Sigmoid colon (tissue), 7 donors: ENCODE measurements around the gene FAP. TPM values are rescaled to one million over a fixed set of nuclear protein-coding genes. Genes with fewer than 3 reads are reported as not detected.
A peak's percentile ranks its signal among the peaks of the same experiment; 100 is the strongest.

Source experiments
- DNase-seq: peaks from one replicate; pipeline ENCODE4 v3.0.0-alpha.2; 2019
- H3K27ac ChIP-seq, 4 donors: fragments of 200-600 bp; sonication (generic); one replicate each; pipeline ENCODE4 v1.5.1; 2016 to 2019; ENCODE audit warnings: mild to moderate bottlenecking in 1 of 4
- H3K27me3 ChIP-seq, 3 donors: fragments of 200-600 bp; sonication (generic); one replicate each; pipeline ENCODE4 v1.5.1; 2019; ENCODE audit warnings: mild to moderate bottlenecking in 1 of 3
- H3K36me3 ChIP-seq, 4 donors: fragments of 200-600 bp; sonication (generic); one replicate each; pipeline ENCODE4 v1.5.1; 2016 to 2019
- H3K4me1 ChIP-seq, 4 donors: fragments of 200-600 bp; sonication (generic); one replicate each; pipeline ENCODE4 v1.5.1; 2017 to 2019
- H3K4me3 ChIP-seq, 4 donors: fragments of 200-600 bp; sonication (generic); one replicate each; pipeline ENCODE4 v1.5.1; 2017 to 2019; ENCODE audit warnings: mild to moderate bottlenecking in 2 of 4, moderate library complexity in 1 of 4
- H3K9me3 ChIP-seq, 4 donors: fragments of 200-600 bp in 3 of 4; sonication (generic) in 3 of 4; one replicate each; pipeline versions ENCODE4 v1.5.1 to v1.6.1; 2013 to 2019
- EP300 ChIP-seq, 4 donors: sonication (generic); formaldehyde crosslinking; IDR thresholded peaks; one replicate each; pipeline ENCODE4 v1.6.1; 2017; ENCODE audit warnings: antibody characterized with exemption in 4 of 4
- POLR2A ChIP-seq, 2 donors: fragments of 450-650 bp; IDR thresholded peaks; one replicate each; pipeline ENCODE4 v1.6.1; 2016; ENCODE audit warnings: antibody characterized with exemption in 2 of 2, mild to moderate bottlenecking in 2 of 2, moderate library complexity in 2 of 2
- POLR2AphosphoS5 ChIP-seq, 4 donors: sonication (generic); formaldehyde crosslinking; IDR thresholded peaks; one replicate each; pipeline ENCODE4 v1.6.1; 2017; ENCODE audit warnings: antibody characterized with exemption in 4 of 4
- WGBS, 2 donors: extraction: QIAGEN DNeasy Blood & Tissue Kit; methylation state at CpG; one replicate each; pipeline ENCODE4 v1.1.7; 2013; 5-methylcytosine and 5-hydroxymethylcytosine counted together
- intact Hi-C: fragments of 100-400 bp; cut with DNase I; formaldehyde crosslinking; loops from one replicate; pipeline ENCODE4 v1.15.1; 2023
- polyA plus RNA-seq, 3 donors: library from polyadenylated mRNA; stranded (reverse); fragments of 200-250 nt; gene quantifications; one replicate each; pipeline ENCODE4 v1.2.3, GENCODE V29; 2013
- total RNA-seq, 4 donors: library from RNA; depleted of rRNA; stranded (reverse); fragments of >200 nt; gene quantifications; one replicate each; pipeline ENCODE4 v1.1.0, GENCODE V29; 2016
- TF ChIP-seq, protein P1 (sequence below), 4 experiments: fragments of 450-650 bp in 3 of 4; fragments of 200-600 bp in 1 of 4; IDR thresholded peaks; one replicate each; pipeline ENCODE4 v1.5.1; 2016 to 2019; ENCODE audit warnings: antibody characterized with exemption in 4 of 4, mild to moderate bottlenecking in 3 of 4, moderate library complexity in 2 of 4
- donor health status: healthy with polysubstance abuse.
- donor health status: Bipolar disorder and iron deficiency.
- donor health status: healthy.

The FAP gene
- total and polyA plus RNA-seq, 7 donors, result 2.2 to 35.7 (median 20.0) TPM; not detected in 2

DNA sequence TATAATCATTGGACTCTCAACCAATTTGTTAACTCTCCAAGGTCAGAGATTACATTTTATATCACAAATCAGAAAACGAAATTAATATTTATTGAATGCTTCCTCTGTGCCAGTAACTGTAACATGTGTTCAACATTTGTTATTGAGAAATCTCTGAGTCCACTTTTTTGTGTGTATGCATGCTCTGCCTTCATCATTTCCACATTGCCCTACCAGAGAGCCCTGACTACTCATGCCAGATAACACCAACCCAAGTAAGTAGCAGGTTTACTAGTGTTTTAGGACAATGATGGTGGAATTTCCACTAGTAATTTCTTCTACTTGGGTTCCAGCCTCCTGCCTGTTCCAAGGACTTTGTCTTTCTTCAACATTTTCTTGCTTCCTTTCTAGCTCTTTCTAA is 14.2 kb upstream of the FAP start:
- no peaks in the 10 kb centered on the region for H3K9me3 ChIP-seq
- H3K4me3 ChIP-seq, result no peak overlapping the region
- H3K27me3 ChIP-seq, result no peaks in the 10 kb centered on the region
- DNase-seq, result no peak
- H3K4me1 ChIP-seq, result peaks cover 0 to 25% (median 16%) of the 10 kb centered on the region in 4 donors
- H3K36me3 ChIP-seq, result no peaks in the 10 kb centered on the region
- peak overlapping the region in 2 of 4 donors; percentile 54 to 70 for H3K27ac ChIP-seq
- 36 to 51% methylated on average over 1 of the region's 1 CpG for WGBS, 2 donors
- TF ChIP-seq POLR2A (IDR thresholded peaks at IDR 0.05), result no peak
- peak in 1 of 4 donors; percentile 5 for TF ChIP-seq POLR2AphosphoS5 (IDR thresholded peaks at IDR 0.05)
- intact Hi-C loops, result loop anchor here (5.0 kb wide), 1 partner anchor 35 kb away; no protein-coding TSS in a partner anchor

DNA sequence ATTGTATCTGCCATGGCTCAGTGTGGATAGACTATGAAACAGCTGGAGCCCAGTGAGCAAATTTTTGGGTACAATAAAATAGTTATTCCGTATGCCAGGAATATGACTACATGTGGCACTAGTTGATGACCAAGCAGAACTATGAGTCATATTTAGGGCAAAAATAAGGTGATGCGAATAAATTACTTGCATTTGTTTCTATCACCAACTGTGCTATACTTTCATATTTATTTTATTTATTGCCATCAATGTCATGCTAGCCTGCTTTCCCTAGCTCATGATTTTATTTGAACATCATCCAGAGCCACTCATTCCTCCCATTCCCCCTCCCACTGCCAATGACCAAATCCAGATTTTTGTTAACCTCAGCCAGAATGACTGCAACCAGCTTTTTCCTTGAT is 13.3 kb upstream of the FAP start:
- Histone ChIP-seq H3K4me3 (no peak overlapping the region), H3K4me1 (peaks cover 0 to 28% (median 19%) of the 10 kb centered on the region in 4 donors), H3K36me3 (no peaks in the 10 kb centered on the region), H3K27me3 (no peaks in the 10 kb centered on the region), H3K27ac (peak overlapping the region in 3 of 4 donors; percentile 36 to 70 (median 54)), H3K9me3 (no peaks in the 10 kb centered on the region)
- DNase-seq, result no peak
- intact Hi-C loops, result loop anchor here (5.0 kb wide), 1 partner anchor 34 kb away; no protein-coding TSS in a partner anchor
- TF ChIP-seq POLR2A (IDR thresholded peaks at IDR 0.05) (no peak), EP300 (IDR thresholded peaks at IDR 0.05) (no peak), POLR2AphosphoS5 (IDR thresholded peaks at IDR 0.05) (peak in 1 of 4 donors; percentile 25)
- TF ChIP-seq, protein P1, sequence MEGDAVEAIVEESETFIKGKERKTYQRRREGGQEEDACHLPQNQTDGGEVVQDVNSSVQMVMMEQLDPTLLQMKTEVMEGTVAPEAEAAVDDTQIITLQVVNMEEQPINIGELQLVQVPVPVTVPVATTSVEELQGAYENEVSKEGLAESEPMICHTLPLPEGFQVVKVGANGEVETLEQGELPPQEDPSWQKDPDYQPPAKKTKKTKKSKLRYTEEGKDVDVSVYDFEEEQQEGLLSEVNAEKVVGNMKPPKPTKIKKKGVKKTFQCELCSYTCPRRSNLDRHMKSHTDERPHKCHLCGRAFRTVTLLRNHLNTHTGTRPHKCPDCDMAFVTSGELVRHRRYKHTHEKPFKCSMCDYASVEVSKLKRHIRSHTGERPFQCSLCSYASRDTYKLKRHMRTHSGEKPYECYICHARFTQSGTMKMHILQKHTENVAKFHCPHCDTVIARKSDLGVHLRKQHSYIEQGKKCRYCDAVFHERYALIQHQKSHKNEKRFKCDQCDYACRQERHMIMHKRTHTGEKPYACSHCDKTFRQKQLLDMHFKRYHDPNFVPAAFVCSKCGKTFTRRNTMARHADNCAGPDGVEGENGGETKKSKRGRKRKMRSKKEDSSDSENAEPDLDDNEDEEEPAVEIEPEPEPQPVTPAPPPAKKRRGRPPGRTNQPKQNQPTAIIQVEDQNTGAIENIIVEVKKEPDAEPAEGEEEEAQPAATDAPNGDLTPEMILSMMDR (IDR thresholded peaks at IDR 0.05), result no peak
- 81 to 86% methylated on average over 2 of the region's 2 CpGs for WGBS, 2 donors

GRCh38 chr2:162254236-162254871 is 11.1 kb upstream of the FAP start:
- Histone ChIP-seq H3K4me1 (peaks cover 0 to 28% (median 18%) of the 10 kb centered on the region in 4 donors), H3K27ac (peak overlapping the region in 1 of 4 donors; percentile 27), H3K4me3 (no peak overlapping the region), H3K9me3 (no peaks in the 10 kb centered on the region), H3K27me3 (no peaks in the 10 kb centered on the region), H3K36me3 (no peaks in the 10 kb centered on the region)
- no peak for DNase-seq
- TF ChIP-seq POLR2AphosphoS5 (IDR thresholded peaks at IDR 0.05) (no peak), EP300 (IDR thresholded peaks at IDR 0.05) (no peak), POLR2A (IDR thresholded peaks at IDR 0.05) (no peak)
- TF ChIP-seq, protein P1 (IDR thresholded peaks at IDR 0.05), result no peak
- WGBS, 2 donors, result 59 to 82% methylated on average over 2 of the region's 2 CpGs
- intact Hi-C loops, result no loop called here

DNA sequence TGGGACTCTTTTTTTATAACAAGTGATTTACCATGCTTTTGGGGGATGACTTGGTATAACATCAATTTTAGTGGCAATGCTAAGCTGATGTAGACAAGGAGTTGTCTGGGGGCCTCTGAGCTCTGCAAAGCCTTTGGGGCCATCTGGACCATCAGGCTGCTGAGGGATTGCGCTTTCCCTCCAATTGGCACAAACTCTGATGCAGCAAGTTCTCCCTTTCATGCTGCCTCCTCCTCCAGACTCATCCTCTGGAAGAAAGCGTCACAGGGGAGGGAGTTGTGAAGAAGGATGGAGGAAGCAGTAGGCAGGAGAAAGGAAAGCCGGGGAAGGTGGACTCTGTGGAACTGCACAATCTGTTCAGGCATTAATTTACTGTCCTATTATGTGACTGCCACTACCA is 10.2 kb upstream of the FAP start:
- TF ChIP-seq POLR2AphosphoS5 (IDR thresholded peaks at IDR 0.05) (no peak), EP300 (IDR thresholded peaks at IDR 0.05) (no peak), POLR2A (IDR thresholded peaks at IDR 0.05) (no peak)
- TF ChIP-seq, protein P1 (IDR thresholded peaks at IDR 0.05), result no peak
- Histone ChIP-seq H3K4me1 (peaks cover 0 to 28% (median 18%) of the 10 kb centered on the region in 4 donors), H3K4me3 (no peak overlapping the region), H3K36me3 (no peaks in the 10 kb centered on the region), H3K9me3 (no peaks in the 10 kb centered on the region), H3K27ac (no peak overlapping the region), H3K27me3 (no peaks in the 10 kb centered on the region)
- 86 to 90% methylated on average over 3 of the region's 3 CpGs for WGBS, 2 donors
- intact Hi-C loops, result no loop called here
- DNase-seq, result no peak

DNA sequence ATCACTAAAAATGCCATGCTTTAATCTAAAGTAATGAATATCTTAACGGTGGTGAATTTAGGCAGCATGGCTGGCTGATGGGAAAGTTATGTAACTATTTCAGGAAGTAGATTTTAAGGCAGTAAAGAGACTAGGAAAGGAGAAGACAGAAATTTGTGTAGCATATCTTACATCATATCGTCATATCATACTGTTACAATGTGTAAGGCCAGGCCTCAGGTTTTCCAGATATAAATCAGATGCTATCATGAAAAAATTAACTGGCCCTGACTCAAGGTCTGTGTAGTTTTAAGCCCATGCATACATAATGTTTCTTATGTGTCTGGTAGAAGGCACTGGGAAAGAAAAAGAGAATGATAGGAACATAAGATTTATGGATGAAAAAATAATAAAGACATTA is 8.9 kb upstream of the FAP start:
- no peaks in the 10 kb centered on the region for H3K9me3 ChIP-seq
- 88 to 90% methylated on average over 2 of the region's 2 CpGs for WGBS, 2 donors
- H3K27ac ChIP-seq, result peak overlapping the region in 2 of 4 donors; percentile 18 to 54
- H3K4me3 ChIP-seq, result no peak overlapping the region
- H3K4me1 ChIP-seq, result peaks cover 0 to 19% (median 12%) of the 10 kb centered on the region in 4 donors
- no peaks in the 10 kb centered on the region for H3K36me3 ChIP-seq
- DNase-seq, result no peak
- intact Hi-C loops, result no loop called here
- TF ChIP-seq, protein P1 (IDR thresholded peaks at IDR 0.05), result no peak
- no peak for TF ChIP-seq POLR2AphosphoS5 (IDR thresholded peaks at IDR 0.05)
- TF ChIP-seq POLR2A (IDR thresholded peaks at IDR 0.05), result no peak
- no peak for TF ChIP-seq EP300 (IDR thresholded peaks at IDR 0.05)
- H3K27me3 ChIP-seq, result no peaks in the 10 kb centered on the region
